Muscle of arm (tissue), 14 donors: Measurements from ENCODE around the gene PDPR. TPM values are rescaled to one million over a fixed set of nuclear protein-coding genes. Genes with fewer than 3 reads are reported as not detected.
A peak's percentile ranks its signal among the peaks of the same experiment; 100 is the strongest.
"Not testable (repeated sequence)": the region's sequence is repeated elsewhere in the genome, so short reads cannot be mapped to it uniquely, and the experiment has no call there.

ENCODE experiments used
- DNase-seq: peaks from one replicate; pipeline ENCODE4 v3.0.0-alpha.2; 2013
- long read RNA-seq, 11 donors: transcript quantifications; one replicate each; lab custom pipeline, GENCODE V29; 2026
- polyA plus RNA-seq, 12 donors: library from polyadenylated mRNA; unstranded; fragments of 120-200 nt; gene quantifications; one replicate each; pipeline ENCODE4 v1.2.1, GENCODE V29; 2013; ENCODE audit not compliant: insufficient read length in 12 of 12

Gene PDPR
- polyA plus RNA-seq: 10 to 100 TPM; 15.4 to 59.3 (median 22.9) TPM
- long read RNA-seq, donor 1: 0 reads
- long read RNA-seq, donor 2, partial matches to known transcripts: 6 of 6 reads
- long read RNA-seq, donor 2, other reads (novel, unspliced or antisense): 0 of 6 reads
- long read RNA-seq, donor 3: 0 reads
- long read RNA-seq, donor 4: 0 reads
- long read RNA-seq, donor 5: 0 reads
- long read RNA-seq, donor 6: 0 reads
- long read RNA-seq, donor 7: 0 reads
- long read RNA-seq, donor 8, full-length matches to known transcripts: 1 of 8 reads
- long read RNA-seq, donor 8, partial matches to known transcripts: 7 of 8 reads
- long read RNA-seq, donor 8, other reads (novel, unspliced or antisense): 0 of 8 reads
- long read RNA-seq, donor 9: 0 reads
- long read RNA-seq, donor 10, full-length matches to known transcripts: 1 of 1 reads
- long read RNA-seq, donor 10, partial matches to known transcripts: 0 of 1 reads
- long read RNA-seq, donor 10, other reads (novel, unspliced or antisense): 0 of 1 reads
- long read RNA-seq, donor 11, full-length matches to known transcripts: 1 of 1 reads
- long read RNA-seq, donor 11, partial matches to known transcripts: 0 of 1 reads
- long read RNA-seq, donor 11, other reads (novel, unspliced or antisense): 0 of 1 reads

DNA sequence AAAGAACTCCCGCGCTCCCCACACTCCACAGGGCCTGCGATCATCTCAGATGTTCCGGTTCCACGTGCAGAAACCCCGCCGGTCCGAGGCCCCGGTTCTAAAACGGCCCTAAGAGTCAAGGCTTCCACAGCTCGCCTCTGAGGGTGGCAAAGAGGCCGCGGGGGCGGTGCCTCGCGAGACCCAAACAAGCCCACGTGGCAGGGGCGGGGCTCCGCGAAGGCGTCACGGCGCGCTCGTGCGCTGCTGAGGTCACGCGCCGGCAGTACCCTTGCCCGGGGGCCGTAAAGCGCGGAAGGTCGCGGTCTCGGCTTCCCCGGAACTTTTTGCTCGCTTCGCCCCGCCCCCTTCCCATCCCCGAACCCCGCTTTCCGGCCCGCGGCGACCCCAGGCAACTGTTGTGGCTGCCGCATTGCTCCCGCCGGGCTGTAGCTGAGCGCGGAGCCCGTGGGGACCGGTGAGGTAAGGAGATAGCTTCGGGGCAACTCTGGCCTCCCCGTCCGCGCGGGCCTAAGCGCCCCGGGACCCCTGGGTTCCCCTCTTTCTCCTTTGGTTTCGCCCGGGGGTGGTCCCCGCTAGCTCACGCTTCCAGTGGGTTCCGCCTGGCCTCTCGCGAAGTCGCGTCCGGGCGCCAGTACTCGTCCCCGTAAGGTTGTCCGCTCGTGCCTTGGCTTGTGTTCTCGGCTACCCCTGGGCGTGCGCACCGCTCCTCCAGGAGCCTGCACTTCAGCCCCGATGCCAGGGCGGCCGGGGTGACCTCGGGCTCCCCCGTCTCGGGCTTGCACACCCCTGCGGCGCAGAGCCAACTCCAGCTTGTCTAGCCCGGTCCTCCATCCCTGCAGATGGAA is at the start of gene PDPR:
PDPR (plus strand) TSS at position 351 of the 845 bp plus-strand sequence. CDS start 6,161 bp downstream, outside the sequence.
- peak; percentile 90 for DNase-seq

- DNase-seq: peak; percentile 30
These were observed 49.2 kb upstream of the PDPR start for GRCh38 chr16:70064841-70065370.

GRCh38 chr16:70065376-70065745 is 48.8 kb upstream of the PDPR start:
- DNase-seq: not testable (repeated sequence)

- DNase-seq: peak; percentile 66
These were observed 48.1 kb upstream of the PDPR start for GRCh38 chr16:70065746-70066658.

DNA sequence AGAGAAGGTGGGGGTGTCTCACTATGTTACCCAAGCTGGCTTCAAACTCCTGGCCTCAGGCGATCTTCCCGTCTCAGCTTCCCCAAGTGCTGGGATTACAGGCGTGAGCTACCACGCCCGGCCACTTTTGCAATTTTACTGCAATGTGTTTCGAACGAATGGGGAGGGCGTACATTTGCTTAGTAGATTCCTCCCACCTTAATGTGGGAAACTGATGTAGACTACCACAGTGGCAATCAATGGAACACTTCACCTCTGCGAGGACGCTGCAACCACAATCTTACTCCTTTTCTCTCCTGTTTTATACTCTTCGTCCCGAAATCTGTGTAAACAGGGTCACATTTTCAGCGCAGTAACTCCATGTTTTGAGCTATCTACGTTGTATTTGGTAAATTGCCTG is 47.4 kb upstream of the PDPR start:
- not testable (repeated sequence) for DNase-seq

- DNase-seq: not testable (repeated sequence)
These were observed 35.1 kb upstream of the PDPR start for GRCh38 chr16:70079081-70079480.

DNA sequence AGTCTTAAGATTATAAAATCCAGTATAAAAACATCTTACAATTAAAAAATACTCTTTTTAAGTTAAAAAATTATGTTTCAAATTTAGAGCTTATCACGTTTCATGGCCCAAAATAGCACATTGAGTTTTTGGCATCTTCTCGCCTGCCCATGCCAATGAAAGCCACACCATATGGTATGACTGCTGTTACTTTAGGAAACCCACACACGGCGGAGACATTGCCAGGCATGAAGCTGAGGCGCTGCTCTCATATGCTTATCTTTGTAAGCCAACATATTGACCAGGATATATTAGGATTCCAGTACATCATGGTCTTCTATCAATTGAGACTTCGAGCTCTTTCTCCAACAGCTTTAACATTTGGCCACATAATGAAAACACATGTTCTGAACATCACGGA is 32.9 kb upstream of the PDPR start:
- not testable (repeated sequence) for DNase-seq

DNA sequence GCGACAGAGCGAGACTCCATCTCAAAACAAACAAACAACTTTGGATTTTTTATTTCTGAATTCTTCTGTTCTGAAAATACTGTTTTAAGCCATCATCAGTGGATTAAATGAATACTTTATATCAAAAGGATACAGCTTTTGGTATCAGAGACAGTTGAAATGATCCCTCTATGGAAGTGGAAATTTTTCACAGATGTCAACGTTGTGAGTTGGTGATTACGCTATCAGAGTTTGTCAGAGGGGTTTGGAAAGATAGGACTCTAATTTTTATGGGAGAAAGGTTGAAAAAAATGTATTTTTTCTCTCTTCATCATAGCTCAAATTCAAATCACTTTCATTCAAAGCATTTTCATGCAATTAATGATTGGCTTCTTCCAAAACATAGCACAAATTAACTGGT is 30.2 kb upstream of the PDPR start:
- DNase-seq: not testable (repeated sequence)

DNA sequence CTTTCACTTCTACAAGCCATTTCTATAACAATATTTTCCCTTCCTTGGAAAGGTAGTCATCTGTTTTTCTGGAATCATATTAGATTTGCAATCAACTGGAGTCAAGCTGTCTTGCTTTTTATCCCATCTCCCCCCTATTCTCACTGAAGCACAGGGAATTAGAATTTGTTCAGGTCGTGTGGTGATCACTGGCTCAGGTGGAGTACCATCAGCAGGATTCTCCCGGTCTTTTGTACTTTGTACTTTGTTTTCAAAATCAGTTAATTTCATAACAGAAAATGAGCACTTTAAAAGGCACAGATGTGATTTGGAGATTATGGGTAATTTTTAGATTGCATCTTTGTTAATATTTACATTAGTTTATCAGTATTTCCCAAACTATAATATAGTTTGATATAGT is 26.0 kb upstream of the PDPR start:
- not testable (repeated sequence) for DNase-seq

GRCh38 chr16:70088877-70089276 is 25.3 kb upstream of the PDPR start:
- not testable (repeated sequence) for DNase-seq

GRCh38 chr16:70089289-70089688 is 24.8 kb upstream of the PDPR start:
- not testable (repeated sequence) for DNase-seq

GRCh38 chr16:70091104-70091503 is 23.0 kb upstream of the PDPR start:
- DNase-seq: not testable (repeated sequence)

- DNase-seq: peak; percentile 11
These were observed 20.0 kb upstream of the PDPR start for GRCh38 chr16:70094096-70094495.

DNA sequence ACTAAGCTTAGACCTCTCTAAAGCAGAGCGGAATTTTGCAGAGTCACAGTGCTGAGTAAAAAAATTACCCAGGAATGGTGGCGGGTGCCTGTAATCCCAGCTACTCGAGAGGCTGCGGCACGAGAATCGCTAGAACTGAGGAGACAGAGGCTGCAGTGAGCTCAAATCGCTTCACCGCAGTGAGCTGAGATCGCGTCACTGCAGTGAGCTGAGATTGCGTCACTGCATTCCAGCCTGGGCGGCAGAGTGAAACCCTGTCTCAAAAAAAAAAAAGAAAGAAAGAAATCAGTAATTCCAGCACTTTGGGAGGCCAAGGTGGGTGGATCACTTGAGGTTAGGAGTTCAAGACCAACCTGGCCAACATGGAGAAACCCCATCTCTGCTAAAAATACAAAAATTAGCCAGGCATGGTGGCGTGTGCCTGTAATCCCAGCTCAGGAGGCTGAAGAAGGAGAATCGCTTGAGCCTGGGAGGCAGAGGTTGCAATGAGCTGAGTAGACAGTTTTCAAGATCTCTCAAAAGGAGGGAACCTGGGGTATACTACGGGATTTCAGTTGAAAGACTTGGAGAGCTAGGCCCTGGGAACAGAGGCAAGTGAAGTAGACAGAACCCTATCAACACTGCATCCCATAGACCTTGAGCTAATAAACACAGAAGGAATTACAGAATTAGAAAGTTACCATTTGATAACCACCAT is 4.4 kb upstream of the PDPR start:
- not testable (repeated sequence) for DNase-seq

DNA sequence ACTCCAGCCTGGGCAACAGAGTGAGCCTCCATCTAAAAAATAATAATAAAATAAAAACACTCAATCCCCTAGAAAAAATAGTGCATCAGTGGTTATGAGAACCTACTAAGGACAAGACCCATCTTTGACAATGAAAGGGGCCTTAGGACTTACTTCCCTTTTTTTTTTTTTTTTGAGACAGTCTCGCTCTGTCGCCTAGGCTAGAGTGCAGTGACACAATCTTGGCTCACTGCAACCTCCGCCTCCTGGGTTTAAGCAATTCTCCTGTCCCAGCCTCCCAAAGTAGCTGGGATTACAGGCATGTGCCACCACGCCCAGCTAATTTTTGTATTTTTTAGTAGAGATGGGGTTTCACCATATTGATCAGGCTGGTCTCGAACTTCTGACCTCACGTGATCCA is 2.0 kb upstream of the PDPR start:
- DNase-seq: not testable (repeated sequence)

DNA sequence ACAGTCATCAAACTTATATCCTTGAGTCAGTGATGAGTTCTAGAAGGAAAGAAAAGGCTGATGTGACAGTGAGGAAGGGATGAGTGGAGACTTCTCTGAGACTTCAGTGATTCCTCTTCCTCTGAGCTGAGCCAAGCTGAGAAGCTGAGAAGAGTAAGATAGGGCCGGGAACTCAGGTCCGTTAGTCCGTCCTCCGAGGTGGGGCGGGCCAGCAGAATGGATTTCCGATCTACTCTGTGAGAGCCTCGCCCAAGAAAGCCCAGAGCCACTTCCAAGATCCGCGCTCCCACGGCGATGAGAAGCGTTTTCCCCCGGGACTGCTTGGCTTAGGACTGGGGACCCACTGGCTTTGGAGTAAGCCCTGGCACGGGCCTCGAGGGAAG is 542 bp upstream of the PDPR start:
- not testable (repeated sequence) for DNase-seq

GRCh38 chr16:70118354-70118753 is 4.2 kb downstream of the PDPR start:
- DNase-seq: not testable (repeated sequence)

- not testable (repeated sequence) for DNase-seq
These were observed 4.6 kb downstream of the PDPR start for GRCh38 chr16:70118776-70119175.

- DNase-seq: not testable (repeated sequence)
These were observed 6.3 kb downstream of the PDPR start for GRCh38 chr16:70120398-70120797.

GRCh38 chr16:70123822-70124221 is 9.7 kb downstream of the PDPR start:
- not testable (repeated sequence) for DNase-seq
